CD4-positive, alpha-beta T cell treated with Interleukin-4 for 4 hours (primary cell): ENCODE data around the gene OSBPL7.
A peak's percentile ranks its signal among the peaks of the same experiment; 100 is the strongest.

Experiments used
- DNase-seq: peaks from one replicate; pipeline ENCODE4 v3.0.0-alpha.2; 2020

The OSBPL7 gene

GRCh38 chr17:47821424-47822391 lies at the start of gene OSBPL7:
Gene OSBPL7, minus strand, starts transcription at chr17:47821794. Its CDS starts 1,516 bp downstream, at chr17:47820278.
- peak; percentile 93 for DNase-seq

GRCh38 chr17:47871048-47871447 lies 49.5 kb upstream of the OSBPL7 start:
- DNase-seq = no peak

- no peak for DNase-seq
These were observed 48.5 kb upstream of the OSBPL7 start for GRCh38 chr17:47870056-47870455.

- no peak for DNase-seq
These were observed 47.5 kb upstream of the OSBPL7 start for GRCh38 chr17:47869114-47869513.

GRCh38 chr17:47867813-47868533 lies 46.4 kb upstream of the OSBPL7 start:
- DNase-seq = no peak

- no peak for DNase-seq
These were observed 45.3 kb upstream of the OSBPL7 start for GRCh38 chr17:47866941-47867340.

- DNase-seq = no peak
These were observed 43.2 kb upstream of the OSBPL7 start for GRCh38 chr17:47864791-47865216.

- DNase-seq = no peak
These were observed 41.2 kb upstream of the OSBPL7 start for GRCh38 chr17:47862621-47863440.

GRCh38 chr17:47860386-47860785 lies 38.8 kb upstream of the OSBPL7 start:
- DNase-seq = no peak

GRCh38 chr17:47857551-47858455 lies 36.2 kb upstream of the OSBPL7 start:
- DNase-seq = no peak

GRCh38 chr17:47856830-47857229 lies 35.2 kb upstream of the OSBPL7 start:
- DNase-seq = no peak

- no peak for DNase-seq
These were observed 34.1 kb upstream of the OSBPL7 start for GRCh38 chr17:47855737-47856136.

GRCh38 chr17:47853616-47854015 lies 32.0 kb upstream of the OSBPL7 start:
- no peak for DNase-seq

- DNase-seq = no peak
These were observed 30.7 kb upstream of the OSBPL7 start for GRCh38 chr17:47852113-47852949.

- no peak for DNase-seq
These were observed 30.1 kb upstream of the OSBPL7 start for GRCh38 chr17:47851764-47852112.

- peak; percentile 63 for DNase-seq
These were observed 29.3 kb upstream of the OSBPL7 start, which contains the start of gene SP6 for GRCh38 chr17:47850692-47851573. Gene SP6, minus strand, starts transcription at chr17:47851163. Its CDS starts 2,734 bp downstream, at chr17:47848429.

GRCh38 chr17:47850373-47850691 lies 28.7 kb upstream of the OSBPL7 start:
- no peak for DNase-seq

- no peak for DNase-seq
These were observed 26.6 kb upstream of the OSBPL7 start for GRCh38 chr17:47848198-47848513.

- peak; percentile 8 for DNase-seq
These were observed 26.0 kb upstream of the OSBPL7 start for GRCh38 chr17:47847341-47848197.
